Measurements from ENCODE around the gene MED13L. TPM values are rescaled to one million over a fixed set of nuclear protein-coding genes. Genes with fewer than 3 reads are reported as not detected.

Gene MED13L
- total and polyA plus RNA-seq, 2 of the 4 experiments (the other 2 are of a cell fraction), result 17.9 to 49.1 TPM

DNA sequence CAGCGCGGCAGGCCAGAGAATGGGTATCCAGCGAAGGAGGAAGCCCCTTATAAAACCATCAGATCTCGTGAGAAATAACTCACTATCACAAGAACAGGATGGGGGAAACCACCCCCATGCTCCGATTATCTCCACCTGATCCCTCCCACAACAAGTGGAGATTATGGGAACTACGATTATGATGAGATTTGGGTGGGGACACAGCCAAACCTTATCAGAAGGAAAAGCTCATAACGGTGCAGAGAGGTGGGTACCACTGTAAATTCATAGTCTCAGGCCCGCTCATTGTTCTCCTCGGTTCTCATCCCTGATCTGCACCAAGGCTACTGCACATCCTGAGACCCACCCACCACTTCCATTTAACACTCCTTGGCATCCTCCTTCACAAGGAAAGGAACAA, 326.5 kb downstream of the MED13L start:
- DNase-seq (no peak), ATAC-seq (ENCODE audit: low read depth) (no peak)
- Histone ChIP-seq H4K91ac (ENCODE audit: insufficient read depth, low read depth, low read length) (no peak overlapping the region), H3K4me2 (ENCODE audit: low read depth, low read length) (no peak overlapping the region), H2BK5ac (ENCODE audit: low read depth, low read length, poor library complexity, severe bottlenecking) (no peak overlapping the region), H3K4me1 (ENCODE audit: control insufficient read depth, insufficient read depth, low read length) (no peaks in the 10 kb centered on the region), H4K5ac (ENCODE audit: low read depth, low read length) (no peak overlapping the region), H2AK9ac (replicated peaks; ENCODE audit: low read depth, low read length, poor library complexity) (no peak overlapping the region), H3K9me1 (ENCODE audit: insufficient read depth, low read length) (peaks cover 5% of the 10 kb centered on the region; the same call in 1 of the 2 replicates), H3K56ac (ENCODE audit: extremely low read depth, insufficient read depth, low read length) (no peak overlapping the region), H2AFZ (replicated peaks; ENCODE audit: low read length, poor library complexity) (no peak overlapping the region), H3K23ac (ENCODE audit: low read depth, low read length) (no peak overlapping the region), H3K4me3 (ENCODE audit: insufficient read depth, low read depth, low read length) (no peak overlapping the region), H4K8ac (ENCODE audit: low read depth in 2 of 2, low read length in 2 of 2) (no peak overlapping the region), H3K9ac (ENCODE audit: low read depth, low read length) (no peak overlapping the region), H2BK15ac (ENCODE audit: low read depth, low read length) (no peak overlapping the region), H3K4ac (ENCODE audit: low read depth, low read length) (no peak overlapping the region), H3K9me3 (ENCODE audit: control insufficient read depth, insufficient read depth, low read length) (no peaks in the 10 kb centered on the region), H3K18ac (ENCODE audit: low read depth, low read length) (no peak overlapping the region), H3K79me1 (ENCODE audit: low read depth in 1 of 2, low read length in 2 of 2) (no peaks in the 10 kb centered on the region), H3K27me3 (ENCODE audit: control insufficient read depth, insufficient read depth, low read length) (no peaks in the 10 kb centered on the region), H2BK20ac (ENCODE audit: low read depth, low read length) (no peak overlapping the region), H3K27ac (ENCODE audit: insufficient read depth, low read length) (no peak overlapping the region), H3K36me3 (ENCODE audit: control insufficient read depth, insufficient read depth, low read length) (no peaks in the 10 kb centered on the region), H2AK5ac (ENCODE audit: low read depth, low read length) (no peak overlapping the region), H2BK120ac (ENCODE audit: low read depth, low read length) (no peak overlapping the region), H3K14ac (replicated peaks; ENCODE audit: low read depth, low read length) (no peak overlapping the region), H4K20me1 (ENCODE audit: insufficient read depth, low read length) (no peaks in the 10 kb centered on the region)
- WGBS, 2 experiments (ENCODE audit: extremely low coverage in 2 of 2, insufficient read length in 1 of 2), result no CpG with 5 or more reads among the region's 9 CpGs
- BruUV-seq (replicated peaks), result no TSS peak
- in situ Hi-C loops (cut with MboI; ENCODE audit: low sequenced_read_pairs), result no loop called here
- intact Hi-C loops (cut with micrococcal nuclease), result no loop called here
- dilution Hi-C loops (cut with HindIII; ENCODE audit: low sequenced_read_pairs, unreplicated experiment), result no loop called here
- CTCF ChIA-PET, result interaction anchor here (0.6 kb wide), 2 partner anchors 16 to 94 kb away, joined by 3 to 5 read pairs; no protein-coding TSS in a partner anchor
- TF ChIP-seq MAZ (IDR thresholded peaks at IDR 0.05; ENCODE audit: borderline replicate concordance, low read depth, low read length) (no peak), MAFK (IDR thresholded peaks at IDR 0.05; ENCODE audit: low read depth, low read length) (no peak), CHD1 (IDR thresholded peaks at IDR 0.05; ENCODE audit: low read depth, low read length) (no peak), POLR2A (IDR thresholded peaks at IDR 0.05; ENCODE audit: low read depth, low read length) (no peak), BHLHE40 (IDR thresholded peaks at IDR 0.05; ENCODE audit: low read depth, low read length) (no peak), MXI1 (IDR thresholded peaks at IDR 0.05; ENCODE audit: borderline replicate concordance, low read depth, low read length) (no peak)
- POLR2A ChIA-PET (ENCODE audit: unreplicated experiment), result no interaction called here
